DOHH2 (cell line): ENCODE results near the gene RNF125.

ENCODE experiments used
- CTCF ChIP-seq: fragments of 200-600 bp; sonication (generic); IDR thresholded peaks from one replicate; pipeline ENCODE4 v1.5.1; 2014; ENCODE audit warnings: antibody characterized with exemption, mild to moderate bottlenecking, low read depth, low read length; ENCODE audit not compliant: poor library complexity, severe bottlenecking
- EZH2phosphoT487 ChIP-seq: fragments of 200-600 bp; sonication (generic); IDR thresholded peaks from 2 replicates; pipeline ENCODE4 v1.6.1; 2017; ENCODE audit warnings: borderline replicate concordance, mild to moderate bottlenecking, antibody characterized with exemption, low read length, moderate library complexity, mixed read lengths

GRCh38 chr18:32042337-32042736 is 23.7 kb downstream of the RNF125 start:
- TF ChIP-seq CTCF (no peak), EZH2phosphoT487 (no peak)
